ENCODE measurements around the gene XYLT1. TPM values are rescaled to one million over a fixed set of nuclear protein-coding genes. Genes with fewer than 3 reads are reported as not detected.

The XYLT1 gene
- total and polyA plus RNA-seq, 3 experiments from 2014 or later, result 1.4 to 9.1 (median 6.8) TPM

DNA sequence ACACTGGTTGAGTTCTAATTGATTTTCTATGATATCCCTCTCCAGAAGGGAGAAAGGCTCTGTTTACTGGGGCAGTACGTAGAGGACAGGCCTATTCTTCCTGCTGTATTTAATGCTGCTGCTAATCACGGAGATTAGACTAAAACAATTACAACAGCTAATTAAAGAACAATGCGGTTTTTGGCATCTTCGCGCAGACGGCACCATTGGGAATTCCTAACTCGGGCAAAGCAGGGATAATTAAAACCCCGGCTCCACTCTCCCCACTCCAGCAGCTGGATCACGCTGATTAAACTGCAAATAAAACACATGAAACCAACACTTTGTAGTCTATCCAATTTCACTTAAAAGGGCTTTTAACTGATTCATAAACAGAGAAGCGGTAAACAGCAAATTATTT lies 147.6 kb downstream of the XYLT1 start:
- Histone ChIP-seq H3K4me1 (ENCODE audit: insufficient read depth, low read length) (no peaks in the 10 kb centered on the region), H3K27me3 (ENCODE audit: insufficient read depth, low read length, poor library complexity, severe bottlenecking) (no peaks in the 10 kb centered on the region), H3K9me3 (ENCODE audit: low read length) (no peaks in the 10 kb centered on the region), H3K36me3 (ENCODE audit: insufficient read depth, low read length) (no peaks in the 10 kb centered on the region), H3K27ac (ENCODE audit: low read depth, low read length) (no peak overlapping the region), H3K4me3 (ENCODE audit: low read length) (no peak overlapping the region)
- no peak overlapping the region for H3K4me3 Mint-ChIP-seq
- H3K27me3 Mint-ChIP-seq, result no peaks in the 10 kb centered on the region
- peaks cover 0 to 3% (median 0%) of the 10 kb centered on the region in 3 donors for H3K36me3 Mint-ChIP-seq
- ChIA-PET POLR2A (no interaction called here), CTCF (no interaction called here)
- H3K27ac Mint-ChIP-seq, result no peak overlapping the region
- peaks cover 19 to 38% (median 30%) of the 10 kb centered on the region in 3 donors for H3K4me1 Mint-ChIP-seq
- DNase-seq, result no peak
- no peaks in the 10 kb centered on the region for H3K9me3 Mint-ChIP-seq

DNA sequence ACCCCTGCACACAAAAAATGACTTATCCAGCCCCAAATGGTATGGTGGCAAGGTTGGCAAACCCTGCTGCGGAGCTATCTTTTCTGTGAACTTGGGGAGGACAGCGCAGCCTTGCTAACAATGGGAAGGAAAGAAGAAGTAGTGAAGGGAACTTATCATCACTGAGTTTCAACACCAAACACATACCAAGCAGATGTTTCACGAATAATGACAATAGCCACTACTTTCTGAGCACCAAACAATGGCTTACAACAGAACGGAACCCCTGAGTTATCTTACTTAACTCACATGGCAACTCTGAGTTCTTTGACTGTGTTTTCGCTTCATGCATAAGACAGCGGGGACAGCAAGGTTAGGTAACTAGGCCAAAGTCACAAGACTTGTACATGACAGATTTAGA lies 148.9 kb downstream of the XYLT1 start:
- Histone ChIP-seq H3K27me3 (ENCODE audit: insufficient read depth, low read length, poor library complexity, severe bottlenecking) (no peaks in the 10 kb centered on the region), H3K27ac (ENCODE audit: low read depth, low read length) (no peak overlapping the region), H3K4me1 (ENCODE audit: insufficient read depth, low read length) (no peaks in the 10 kb centered on the region), H3K4me3 (ENCODE audit: low read length) (no peak overlapping the region), H3K36me3 (ENCODE audit: insufficient read depth, low read length) (no peaks in the 10 kb centered on the region), H3K9me3 (ENCODE audit: low read length) (no peaks in the 10 kb centered on the region)
- Mint-ChIP-seq H3K27me3 (no peaks in the 10 kb centered on the region), H3K9me3 (no peaks in the 10 kb centered on the region), H3K4me1 (peaks cover 19 to 37% (median 30%) of the 10 kb centered on the region in 3 donors), H3K4me3 (no peak overlapping the region), H3K27ac (no peak overlapping the region), H3K36me3 (peaks cover 0 to 3% (median 0%) of the 10 kb centered on the region in 3 donors)
- POLR2A ChIA-PET, result no interaction called here
- CTCF ChIA-PET, result no interaction called here
- DNase-seq, result no peak

DNA sequence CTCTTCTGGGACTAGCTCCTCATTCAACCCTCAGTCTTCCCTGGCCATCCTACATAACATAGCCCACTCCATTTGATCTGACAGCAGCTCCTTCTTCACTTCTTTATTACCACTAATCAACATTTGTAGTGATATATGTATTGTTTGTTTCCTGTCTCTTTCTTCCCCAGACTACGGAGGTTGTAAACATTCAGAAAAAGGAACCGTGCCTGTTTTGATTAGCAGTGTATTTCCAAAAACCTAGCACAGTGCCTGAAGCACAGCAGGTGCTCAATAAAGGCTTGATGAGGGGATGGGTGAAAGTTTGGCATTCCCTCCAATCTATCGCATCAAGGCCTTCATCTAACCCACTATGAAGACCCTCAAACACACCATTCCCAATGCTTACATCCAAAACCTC lies 150.8 kb downstream of the XYLT1 start:
- no peaks in the 10 kb centered on the region for H3K27me3 ChIP-seq (ENCODE audit: insufficient read depth, low read length, poor library complexity, severe bottlenecking)
- CTCF ChIA-PET, result interaction anchor here (1.9 kb wide), 1 partner anchor 50 kb away, joined by 4 read pairs; no protein-coding TSS in a partner anchor
- Mint-ChIP-seq H3K27ac (no peak overlapping the region), H3K36me3 (peaks cover 0 to 3% (median 0%) of the 10 kb centered on the region in 3 donors), H3K9me3 (no peaks in the 10 kb centered on the region), H3K4me1 (peaks cover 20 to 31% (median 29%) of the 10 kb centered on the region in 3 donors), H3K4me3 (no peak overlapping the region), H3K27me3 (no peaks in the 10 kb centered on the region)
- POLR2A ChIA-PET, result no interaction called here
- no peaks in the 10 kb centered on the region for H3K36me3 ChIP-seq (ENCODE audit: insufficient read depth, low read length)
- no peak for DNase-seq
- no peaks in the 10 kb centered on the region for H3K9me3 ChIP-seq (ENCODE audit: low read length)
- H3K4me1 ChIP-seq (ENCODE audit: insufficient read depth, low read length), result no peaks in the 10 kb centered on the region
- H3K27ac ChIP-seq (ENCODE audit: low read depth, low read length), result no peak overlapping the region
- H3K4me3 ChIP-seq (ENCODE audit: low read length), result no peak overlapping the region

DNA sequence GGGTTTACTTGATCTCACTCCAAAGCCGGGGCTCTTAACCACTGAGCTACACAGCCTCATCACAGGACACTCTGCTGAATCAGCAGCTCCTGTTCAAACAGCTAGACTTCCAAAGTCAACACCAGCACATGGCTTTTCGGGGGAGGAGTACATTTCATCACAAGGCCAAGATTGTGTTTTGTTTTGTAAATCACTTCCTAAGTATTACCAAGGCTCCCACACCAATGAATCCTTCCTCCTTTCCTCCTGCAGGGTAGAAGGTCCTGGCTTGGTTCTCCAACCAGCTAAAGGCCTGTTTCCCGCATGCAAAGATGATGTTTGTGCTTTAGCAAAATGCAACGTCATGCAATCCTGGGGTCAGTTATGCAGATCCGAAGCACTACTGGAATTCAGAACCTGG lies 152.5 kb downstream of the XYLT1 start:
- Mint-ChIP-seq H3K27me3 (no peaks in the 10 kb centered on the region), H3K36me3 (no peaks in the 10 kb centered on the region), H3K4me3 (no peak overlapping the region)

DNA sequence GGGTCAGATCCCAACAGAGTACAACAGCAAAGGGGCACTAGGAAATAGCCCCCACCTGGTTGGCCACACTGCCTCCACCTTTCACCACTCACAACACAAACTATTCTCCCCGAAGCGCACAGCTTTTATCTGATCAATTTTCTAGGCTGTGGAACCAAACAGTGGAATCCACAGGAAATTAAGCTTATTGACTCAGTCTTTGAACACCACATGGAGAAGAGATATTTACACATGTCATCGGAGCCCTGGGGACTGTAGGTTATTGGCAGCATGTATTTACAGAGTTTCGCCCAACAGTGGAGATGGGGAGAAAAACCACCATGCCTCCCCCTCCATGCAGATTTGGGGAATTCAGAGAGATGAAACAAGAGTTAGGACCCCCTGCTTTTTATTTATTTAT lies 154.8 kb downstream of the XYLT1 start:
- Histone ChIP-seq H3K36me3 (ENCODE audit: insufficient read depth, low read length) (no peaks in the 10 kb centered on the region), H3K4me1 (ENCODE audit: insufficient read depth, low read length) (peaks cover 13% of the 10 kb centered on the region), H3K27ac (ENCODE audit: low read depth, low read length) (no peak overlapping the region), H3K4me3 (ENCODE audit: low read length) (no peak overlapping the region), H3K27me3 (ENCODE audit: insufficient read depth, low read length, poor library complexity, severe bottlenecking) (no peaks in the 10 kb centered on the region), H3K9me3 (ENCODE audit: low read length) (no peaks in the 10 kb centered on the region)
- CTCF ChIA-PET, result interaction anchor here (1.0 kb wide), 1 partner anchor 27 kb away, joined by 3 read pairs; no protein-coding TSS in a partner anchor
- H3K4me1 Mint-ChIP-seq, result peaks cover 29 to 40% (median 30%) of the 10 kb centered on the region in 3 donors
- H3K36me3 Mint-ChIP-seq, result peaks cover 0 to 7% (median 0%) of the 10 kb centered on the region in 3 donors
- POLR2A ChIA-PET, result no interaction called here
- H3K27ac Mint-ChIP-seq, result peak overlapping the region in 3 of 8 donors; percentile 3 to 42 (median 7)
- H3K4me3 Mint-ChIP-seq, result no peak overlapping the region
- no peak for DNase-seq
- no peaks in the 10 kb centered on the region for H3K9me3 Mint-ChIP-seq
- no peaks in the 10 kb centered on the region for H3K27me3 Mint-ChIP-seq

More for the DNA sequence above, 152.5 kb downstream of the XYLT1 start:
- Mint-ChIP-seq H3K4me1 (peaks cover 21 to 45% (median 38%) of the 10 kb centered on the region in 3 donors), H3K27ac (peak overlapping the region in 1 of 8 donors; percentile 52), H3K9me3 (no peaks in the 10 kb centered on the region)
- peaks cover 4% of the 10 kb centered on the region for H3K4me1 ChIP-seq (ENCODE audit: insufficient read depth, low read length)
- H3K36me3 ChIP-seq (ENCODE audit: insufficient read depth, low read length), result no peaks in the 10 kb centered on the region
- no peaks in the 10 kb centered on the region for H3K27me3 ChIP-seq (ENCODE audit: insufficient read depth, low read length, poor library complexity, severe bottlenecking)
- no peak overlapping the region for H3K27ac ChIP-seq (ENCODE audit: low read depth, low read length)
- H3K4me3 ChIP-seq (ENCODE audit: low read length), result no peak overlapping the region
- CTCF ChIA-PET, result interaction anchor here (1.9 kb wide), 1 partner anchor 52 kb away, joined by 4 read pairs; no protein-coding TSS in a partner anchor
- H3K9me3 ChIP-seq (ENCODE audit: low read length), result no peaks in the 10 kb centered on the region
- POLR2A ChIA-PET, result no interaction called here
- DNase-seq, result no peak

DNA sequence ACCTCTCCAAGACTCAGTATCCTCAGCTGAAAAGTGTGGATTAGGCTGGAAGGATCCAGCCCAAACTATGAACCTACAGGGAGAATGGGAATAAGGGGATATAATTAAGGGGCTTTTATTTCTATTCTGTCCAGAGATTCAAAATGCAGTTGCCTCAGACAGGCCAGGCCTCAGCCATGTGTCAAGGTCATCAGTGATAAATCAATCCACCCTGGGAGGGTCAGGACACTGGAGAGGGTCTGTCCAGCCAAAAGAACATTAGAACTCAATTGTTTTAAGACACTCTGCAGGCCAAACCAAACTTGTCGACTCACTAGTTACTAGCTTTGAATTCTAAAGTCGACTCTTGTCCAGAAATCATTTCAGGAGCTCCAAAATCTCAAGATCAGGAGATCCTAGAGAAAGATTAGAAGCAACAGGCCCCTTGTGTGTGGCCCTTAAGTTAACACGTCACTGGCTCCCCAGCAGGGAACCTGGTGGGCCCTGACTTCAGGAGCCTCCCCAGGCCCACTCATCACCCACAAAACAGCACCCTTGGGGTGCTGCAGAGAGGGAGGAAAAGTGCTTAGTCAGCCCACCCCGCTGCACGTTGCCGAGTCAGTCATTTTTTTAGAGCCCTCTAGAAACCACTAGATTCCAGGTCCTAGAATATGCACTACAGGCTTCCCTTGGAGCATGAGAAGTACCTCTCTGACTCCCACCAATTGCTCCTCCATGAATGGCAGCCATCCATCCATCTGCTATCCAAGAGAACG lies 156.8 kb downstream of the XYLT1 start:
- CTCF ChIA-PET, result interaction anchor here (1.2 kb wide), 1 partner anchor 56 kb away, joined by 3 read pairs; no protein-coding TSS in a partner anchor
- no peaks in the 10 kb centered on the region for H3K9me3 Mint-ChIP-seq
- peak overlapping the region in 3 of 8 donors; percentile 10 to 56 (median 47) for H3K27ac Mint-ChIP-seq
- Histone ChIP-seq H3K4me3 (ENCODE audit: low read length) (no peak overlapping the region), H3K9me3 (ENCODE audit: low read length) (no peaks in the 10 kb centered on the region), H3K27me3 (ENCODE audit: insufficient read depth, low read length, poor library complexity, severe bottlenecking) (no peaks in the 10 kb centered on the region), H3K4me1 (ENCODE audit: insufficient read depth, low read length) (peaks cover 13% of the 10 kb centered on the region), H3K36me3 (ENCODE audit: insufficient read depth, low read length) (no peaks in the 10 kb centered on the region), H3K27ac (ENCODE audit: low read depth, low read length) (no peak overlapping the region)
- no peak overlapping the region for H3K4me3 Mint-ChIP-seq
- H3K4me1 Mint-ChIP-seq, result peaks cover 28 to 33% (median 28%) of the 10 kb centered on the region in 3 donors
- POLR2A ChIA-PET, result no interaction called here
- H3K27me3 Mint-ChIP-seq, result no peaks in the 10 kb centered on the region
- H3K36me3 Mint-ChIP-seq, result peaks cover 0 to 9% (median 0%) of the 10 kb centered on the region in 3 donors
- DNase-seq, result no peak

DNA sequence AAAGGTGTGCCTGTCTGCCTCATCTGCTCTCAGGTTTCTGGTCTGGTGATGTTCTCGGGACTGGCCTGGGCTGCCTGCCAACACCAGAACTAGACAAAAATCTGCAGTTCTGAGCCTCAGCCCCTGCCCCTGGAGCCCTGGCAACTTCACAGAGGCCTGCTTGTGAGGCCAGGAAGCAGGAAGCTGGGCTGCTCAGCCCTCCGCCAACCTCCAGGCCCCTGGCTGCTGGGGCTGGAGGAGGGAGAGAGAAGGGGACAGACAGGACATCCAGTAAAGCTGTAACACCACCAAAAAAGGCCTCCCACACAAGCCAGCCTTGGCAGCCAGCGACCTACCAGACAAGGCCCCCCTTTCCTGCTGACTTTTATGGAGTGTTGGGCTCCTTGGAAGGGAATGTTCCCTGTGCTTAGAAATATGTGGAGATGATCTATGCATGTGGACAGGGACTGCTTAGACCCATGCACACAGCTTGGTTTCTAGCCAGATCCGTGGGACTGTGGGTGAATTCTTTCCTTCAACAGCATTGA lies 157.6 kb downstream of the XYLT1 start:
- no peak for DNase-seq
- no peaks in the 10 kb centered on the region for H3K9me3 Mint-ChIP-seq
- H3K4me3 Mint-ChIP-seq, result no peak overlapping the region
- no peaks in the 10 kb centered on the region for H3K27me3 Mint-ChIP-seq
- H3K4me3 ChIP-seq (ENCODE audit: low read length), result no peak overlapping the region
- peak overlapping the region in 4 of 8 donors; percentile 25 to 76 (median 46) for H3K27ac Mint-ChIP-seq
- H3K9me3 ChIP-seq (ENCODE audit: low read length), result no peaks in the 10 kb centered on the region
- peaks cover 0 to 11% (median 0%) of the 10 kb centered on the region in 3 donors for H3K36me3 Mint-ChIP-seq
- peaks cover 27 to 30% (median 29%) of the 10 kb centered on the region in 3 donors for H3K4me1 Mint-ChIP-seq
- H3K4me1 ChIP-seq (ENCODE audit: insufficient read depth, low read length), result peaks cover 13% of the 10 kb centered on the region
- H3K36me3 ChIP-seq (ENCODE audit: insufficient read depth, low read length), result no peaks in the 10 kb centered on the region
- ChIA-PET POLR2A (no interaction called here), CTCF (interaction anchor here (1.2 kb wide), 1 partner anchor 56 kb away, joined by 3 read pairs; no protein-coding TSS in a partner anchor)
- no peak overlapping the region for H3K27ac ChIP-seq (ENCODE audit: low read depth, low read length)
- H3K27me3 ChIP-seq (ENCODE audit: insufficient read depth, low read length, poor library complexity, severe bottlenecking), result no peaks in the 10 kb centered on the region

DNA sequence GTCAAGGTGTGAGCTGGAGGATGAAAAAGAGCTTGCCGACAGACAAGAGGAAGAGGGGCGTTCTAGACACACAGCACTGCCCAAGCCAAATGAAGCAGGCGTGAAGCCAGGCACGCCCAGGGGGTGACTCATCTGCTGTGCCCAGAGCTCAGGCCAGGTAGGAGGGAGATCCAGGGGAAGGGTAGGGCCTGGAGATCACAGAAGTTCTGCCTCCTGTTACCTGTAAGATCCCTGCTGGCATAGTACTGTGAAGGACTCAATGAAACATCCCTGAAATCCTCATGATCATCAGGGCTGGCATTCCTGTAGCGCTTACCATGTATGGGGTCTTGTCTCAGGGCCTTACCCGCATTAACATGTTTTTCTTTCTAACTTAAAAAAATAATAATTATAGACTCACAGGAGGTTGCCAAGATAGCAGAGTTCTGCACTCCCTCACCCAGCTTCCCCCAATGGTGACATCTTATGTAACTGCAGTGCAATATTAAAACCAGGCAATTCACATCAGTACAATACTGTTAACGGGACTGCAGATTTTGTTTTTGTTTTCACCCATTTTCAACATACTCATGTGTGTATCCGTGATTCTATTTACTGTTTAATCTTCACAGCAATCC lies 158.6 kb downstream of the XYLT1 start:
- Mint-ChIP-seq H3K4me3 (no peak overlapping the region), H3K9me3 (no peaks in the 10 kb centered on the region), H3K36me3 (peaks cover 0 to 11% (median 0%) of the 10 kb centered on the region in 3 donors), H3K27ac (peak overlapping the region in 4 of 8 donors; percentile 19 to 70 (median 38)), H3K27me3 (no peaks in the 10 kb centered on the region), H3K4me1 (peaks cover 26 to 35% (median 32%) of the 10 kb centered on the region in 3 donors)
- Histone ChIP-seq H3K4me1 (ENCODE audit: insufficient read depth, low read length) (peaks cover 13% of the 10 kb centered on the region), H3K27me3 (ENCODE audit: insufficient read depth, low read length, poor library complexity, severe bottlenecking) (no peaks in the 10 kb centered on the region), H3K9me3 (ENCODE audit: low read length) (no peaks in the 10 kb centered on the region), H3K27ac (ENCODE audit: low read depth, low read length) (no peak overlapping the region), H3K4me3 (ENCODE audit: low read length) (no peak overlapping the region), H3K36me3 (ENCODE audit: insufficient read depth, low read length) (no peaks in the 10 kb centered on the region)
- ChIA-PET CTCF (no interaction called here), POLR2A (no interaction called here)
- no peak for DNase-seq

Data from CD8-positive, alpha-beta memory T cell (primary cell).